Ovary (tissue), 9 donors: ENCODE data around the gene SECISBP2L. TPM values are rescaled to one million over a fixed set of nuclear protein-coding genes. Genes with fewer than 3 reads are reported as not detected.

Experiments
- DNase-seq, 5 donors: peaks; one replicate each; pipeline ENCODE4 v3.0.0-alpha.2; 2019 to 2020
- H3K27ac ChIP-seq, 2 donors: fragments of 200-600 bp; one replicate each; pipeline versions ENCODE4 v1.5.1 to v1.8.0; 2019 to 2022
- H3K27me3 ChIP-seq: fragments of 200-600 bp; one replicate; pipeline ENCODE4 v1.8.0; 2022
- H3K36me3 ChIP-seq: fragments of 200-600 bp; sonication (generic); one replicate; pipeline ENCODE4 v1.5.1; 2019
- H3K4me1 ChIP-seq: one replicate; pipeline ENCODE4 v1.8.1; 2013; ENCODE audit warnings: mild to moderate bottlenecking, moderate library complexity; ENCODE audit not compliant: insufficient read depth
- H3K4me3 ChIP-seq: fragments of 200-600 bp; sonication (generic); one replicate; pipeline ENCODE4 v1.5.1; 2017
- H3K9me3 ChIP-seq, 2 donors: fragments of 200-600 bp in 1 of 2; sonication (generic) in 1 of 2; one replicate each; pipeline versions ENCODE4 v1.5.1 to v1.8.1; 2013 to 2019; ENCODE audit warnings: mild to moderate bottlenecking in 1 of 2, moderate library complexity in 1 of 2
- EP300 ChIP-seq: sonication (generic); formaldehyde crosslinking; IDR thresholded peaks from one replicate; pipeline ENCODE4 v1.6.1; 2017; ENCODE audit warnings: antibody characterized with exemption
- POLR2A ChIP-seq: fragments of 450-650 bp; IDR thresholded peaks from one replicate; pipeline ENCODE4 v1.6.1; 2017; ENCODE audit warnings: antibody characterized with exemption, mild to moderate bottlenecking, moderate library complexity
- WGBS, 3 donors: extraction: QIAGEN DNeasy Blood & Tissue Kit in 1 of 3; methylation state at CpG; one replicate each; pipeline versions ENCODE4 v1.1.5 to v1.1.7; 2013 to 2017; 5-methylcytosine and 5-hydroxymethylcytosine counted together
- intact Hi-C, 4 donors: fragments of 100-400 bp; cut with DNase I; formaldehyde crosslinking; loops; one replicate each; pipeline versions ENCODE4 v1.11.0 to v1.15.1; 2022 to 2023
- polyA plus RNA-seq, 2 donors: library from polyadenylated mRNA; stranded (reverse); fragments of 200-250 nt in 1 of 2; fragments of 350-450 nt in 1 of 2; fragmentation: Illumina TruSeq in 1 of 2; extraction: RNeasy Lipid Tissue Mini Kit (QIAGEN cat#74804) in 1 of 2; gene quantifications; one replicate each; pipeline ENCODE4 v1.2.3, GENCODE V29; 2013 to 2014
- total RNA-seq, 7 donors: library from RNA; depleted of rRNA in 2 of 7; stranded (reverse); fragments of >200 nt in 2 of 7; fragmentation: NEBNext Ultra II Directional in 3 of 7; extraction: Animal tissue kit (Norgen Biotek cat#: 25700) in 3 of 7; gene quantifications; one replicate each; pipeline versions ENCODE4 v1.1.0 to v1.2.4, GENCODE V29; 2016 to 2023
- TF ChIP-seq, protein P1 (sequence below), 3 donors: fragments of 450-650 bp in 2 of 3; fragments of 200-600 bp in 1 of 3; IDR thresholded peaks; one replicate each; pipeline versions ENCODE4 v1.5.1 to v1.8.0; 2016 to 2022; ENCODE audit warnings: antibody characterized with exemption in 3 of 3, mild to moderate bottlenecking in 1 of 3
- donor health status: DM: no; HTN: no; CAD: no; lungs with moderate emphysema.
- donor health status: DM: no; HTN: no; CAD: no.
- donor health status: Bipolar disorder and iron deficiency.
- donor health status: DM: yes; HTN: yes; CAD: no.
- donor health status: DM: no; HTN: no; CAD: no.
- donor health status: DM: yes; HTN: yes; CAD: no.

The SECISBP2L gene
- total and polyA plus RNA-seq, 9 donors, result 13.1 to 47.0 (median 37.9) TPM

DNA sequence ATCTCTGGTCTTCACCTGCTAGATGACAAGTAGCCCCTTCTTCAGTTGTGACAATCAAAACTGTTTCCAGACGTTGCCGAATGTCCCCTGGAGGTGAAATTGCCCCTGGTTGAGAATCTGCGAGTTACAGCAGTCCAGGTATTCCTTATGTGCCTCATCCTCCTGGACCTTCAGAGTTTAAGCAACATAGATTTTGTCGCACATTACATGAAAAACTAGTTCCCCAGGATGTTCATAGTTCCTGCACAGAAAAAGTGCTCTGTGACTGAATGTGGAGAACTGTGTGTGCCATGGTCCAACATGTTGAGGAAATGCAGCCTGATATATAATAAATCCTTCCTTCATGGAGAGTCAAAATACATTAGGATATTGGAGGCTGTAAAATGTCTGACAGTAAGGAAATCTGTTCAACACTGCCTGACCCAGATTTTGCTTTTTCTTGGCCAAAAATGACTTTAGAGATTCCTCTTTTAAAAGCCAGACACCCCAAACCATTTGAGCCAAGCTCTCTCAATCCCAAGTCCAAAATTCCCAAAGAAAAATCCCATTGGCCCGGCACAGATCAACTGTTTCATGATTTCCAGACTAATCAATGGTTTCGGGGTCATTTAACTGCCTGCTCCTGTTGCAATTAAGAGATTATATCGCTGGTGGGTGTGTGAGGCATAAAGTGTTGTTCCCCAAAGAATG lies 62.1 kb downstream of the SECISBP2L start:
- Histone ChIP-seq H3K4me3 (no peak overlapping the region), H3K27me3 (no peaks in the 10 kb centered on the region), H3K9me3 (no peaks in the 10 kb centered on the region), H3K27ac (no peak overlapping the region), H3K4me1 (peaks cover 4% of the 10 kb centered on the region), H3K36me3 (no peaks in the 10 kb centered on the region)
- TF ChIP-seq EP300 (no peak), POLR2A (no peak)
- TF ChIP-seq, protein P1, sequence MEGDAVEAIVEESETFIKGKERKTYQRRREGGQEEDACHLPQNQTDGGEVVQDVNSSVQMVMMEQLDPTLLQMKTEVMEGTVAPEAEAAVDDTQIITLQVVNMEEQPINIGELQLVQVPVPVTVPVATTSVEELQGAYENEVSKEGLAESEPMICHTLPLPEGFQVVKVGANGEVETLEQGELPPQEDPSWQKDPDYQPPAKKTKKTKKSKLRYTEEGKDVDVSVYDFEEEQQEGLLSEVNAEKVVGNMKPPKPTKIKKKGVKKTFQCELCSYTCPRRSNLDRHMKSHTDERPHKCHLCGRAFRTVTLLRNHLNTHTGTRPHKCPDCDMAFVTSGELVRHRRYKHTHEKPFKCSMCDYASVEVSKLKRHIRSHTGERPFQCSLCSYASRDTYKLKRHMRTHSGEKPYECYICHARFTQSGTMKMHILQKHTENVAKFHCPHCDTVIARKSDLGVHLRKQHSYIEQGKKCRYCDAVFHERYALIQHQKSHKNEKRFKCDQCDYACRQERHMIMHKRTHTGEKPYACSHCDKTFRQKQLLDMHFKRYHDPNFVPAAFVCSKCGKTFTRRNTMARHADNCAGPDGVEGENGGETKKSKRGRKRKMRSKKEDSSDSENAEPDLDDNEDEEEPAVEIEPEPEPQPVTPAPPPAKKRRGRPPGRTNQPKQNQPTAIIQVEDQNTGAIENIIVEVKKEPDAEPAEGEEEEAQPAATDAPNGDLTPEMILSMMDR (IDR thresholded peaks at IDR 0.05), result no peak
- DNase-seq, result no peak
- intact Hi-C loops, result no loop called here
- 68 to 77% (median 74%) methylated on average over 7 of the region's 7 CpGs for WGBS, 3 donors

DNA sequence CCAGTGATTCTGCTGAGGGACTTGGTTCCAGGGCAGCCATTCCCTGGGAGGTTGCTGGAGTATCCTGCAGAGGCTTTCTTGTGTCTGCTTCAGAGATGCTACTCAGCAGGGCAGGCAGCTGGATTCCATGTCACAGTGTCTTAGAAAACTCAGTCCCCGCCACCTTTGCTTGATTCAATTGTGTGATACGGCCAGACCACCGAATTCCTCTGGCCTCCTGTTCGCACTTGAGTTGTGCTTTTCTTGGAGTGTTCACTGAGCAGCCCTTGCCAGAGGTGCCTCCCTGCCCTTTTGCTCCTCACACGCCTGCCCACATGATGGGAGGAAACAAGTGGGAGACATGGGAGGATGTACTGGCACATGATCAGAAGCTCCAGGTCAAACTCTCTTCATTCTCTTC lies 62.9 kb downstream of the SECISBP2L start:
- no peak for TF ChIP-seq POLR2A
- no peak for TF ChIP-seq EP300
- TF ChIP-seq, protein P1 (IDR thresholded peaks at IDR 0.05), result no peak
- Histone ChIP-seq H3K27me3 (no peaks in the 10 kb centered on the region), H3K4me1 (peaks cover 4% of the 10 kb centered on the region), H3K27ac (no peak overlapping the region), H3K36me3 (no peaks in the 10 kb centered on the region), H3K4me3 (no peak overlapping the region), H3K9me3 (no peaks in the 10 kb centered on the region)
- no peak for DNase-seq
- 56 to 60% (median 59%) methylated on average over 5 of the region's 5 CpGs for WGBS, 3 donors
- intact Hi-C loops, result no loop called here

DNA sequence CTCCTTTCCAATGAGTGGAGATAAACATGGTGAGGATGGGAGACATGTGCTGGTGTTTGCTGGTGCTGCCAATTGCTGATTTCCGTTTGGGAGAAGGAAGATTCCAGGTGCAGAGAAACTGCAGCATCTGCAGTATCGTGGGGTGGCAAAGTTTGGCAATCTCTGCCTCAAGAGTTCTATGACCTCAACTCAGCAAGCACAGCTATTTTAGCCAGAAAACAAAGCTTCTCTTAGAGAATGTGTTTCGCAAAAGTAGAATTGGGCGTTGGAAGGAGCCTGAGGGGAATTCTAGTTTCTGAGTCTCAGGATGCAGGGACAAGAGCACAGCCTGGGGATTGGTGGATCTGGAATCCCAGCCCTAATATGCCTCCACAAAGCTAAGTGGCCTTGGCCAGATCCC lies 64.3 kb downstream of the SECISBP2L start:
- 44 to 51% (median 49%) methylated on average over 4 of the region's 4 CpGs for WGBS, 3 donors
- H3K27ac ChIP-seq, result no peak overlapping the region
- no peaks in the 10 kb centered on the region for H3K36me3 ChIP-seq
- H3K27me3 ChIP-seq, result no peaks in the 10 kb centered on the region
- H3K9me3 ChIP-seq, result no peaks in the 10 kb centered on the region
- no peak overlapping the region for H3K4me3 ChIP-seq
- TF ChIP-seq, protein P1 (IDR thresholded peaks at IDR 0.05), result no peak
- intact Hi-C loops, result no loop called here
- no peak for DNase-seq
- H3K4me1 ChIP-seq, result peaks cover 4% of the 10 kb centered on the region

DNA sequence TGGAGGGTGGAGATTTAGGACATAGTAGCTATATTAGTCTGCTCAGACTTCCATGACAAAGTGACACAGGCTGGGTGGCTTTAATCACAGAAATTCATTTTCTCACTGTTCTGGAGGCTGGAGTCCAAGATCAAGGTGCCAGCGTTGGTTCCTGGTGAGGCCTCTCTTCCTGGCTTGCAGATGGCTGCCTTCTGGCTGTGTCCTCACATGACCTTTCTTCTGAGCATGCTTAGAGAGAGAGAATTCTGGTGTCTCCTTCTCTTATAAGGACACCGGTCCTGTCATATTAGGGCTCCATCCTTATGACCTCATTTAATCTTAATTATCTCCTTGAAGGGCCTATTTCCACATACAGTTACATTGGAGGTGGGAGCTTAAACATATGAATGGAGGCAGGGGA lies 67.6 kb downstream of the SECISBP2L start:
- intact Hi-C loops, result no loop called here
- Histone ChIP-seq H3K27me3 (no peaks in the 10 kb centered on the region), H3K9me3 (no peaks in the 10 kb centered on the region), H3K36me3 (no peaks in the 10 kb centered on the region), H3K27ac (no peak overlapping the region), H3K4me1 (peaks cover 3% of the 10 kb centered on the region), H3K4me3 (no peak overlapping the region)
- no peak for DNase-seq
- TF ChIP-seq, protein P1 (IDR thresholded peaks at IDR 0.05), result no peak
- TF ChIP-seq POLR2A (no peak), EP300 (no peak)
- WGBS, 3 donors, result 84 to 87% (median 84%) methylated on average over 2 of the region's 2 CpGs
